HG03066 (cell line): ENCODE measurements around the gene SLC39A10.
"Not testable (repeated sequence)": the region's sequence is repeated elsewhere in the genome, so short reads cannot be mapped to it uniquely, and the experiment has no call there.

Experiments
- ATAC-seq: cut with Tn5 transposase; IDR thresholded peaks from one replicate; pipeline ENCODE4 v1.9.1; 2021; ENCODE audit warnings: low read depth; ENCODE audit not compliant: unreplicated experiment

The SLC39A10 gene

DNA sequence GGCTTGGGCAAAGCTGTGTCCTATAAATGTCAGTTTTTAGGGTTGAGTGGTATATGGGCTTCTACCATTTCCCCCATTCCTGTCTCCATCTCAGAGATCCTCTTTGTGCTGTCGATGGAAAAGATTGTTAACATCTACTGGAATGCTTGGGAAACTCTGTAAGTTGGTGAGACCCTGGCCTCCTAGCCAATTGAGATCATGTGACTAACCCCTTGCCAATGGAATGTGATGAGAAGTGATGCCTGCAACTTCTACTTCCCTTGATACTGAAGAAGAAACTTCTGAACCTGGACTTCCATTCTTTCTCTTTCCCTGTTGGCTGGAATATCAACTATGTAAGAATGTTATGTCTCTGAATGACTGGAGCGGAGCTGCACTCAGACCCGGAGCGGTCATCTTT is 14.5 kb downstream of the SLC39A10 start:
- ATAC-seq = no peak

DNA sequence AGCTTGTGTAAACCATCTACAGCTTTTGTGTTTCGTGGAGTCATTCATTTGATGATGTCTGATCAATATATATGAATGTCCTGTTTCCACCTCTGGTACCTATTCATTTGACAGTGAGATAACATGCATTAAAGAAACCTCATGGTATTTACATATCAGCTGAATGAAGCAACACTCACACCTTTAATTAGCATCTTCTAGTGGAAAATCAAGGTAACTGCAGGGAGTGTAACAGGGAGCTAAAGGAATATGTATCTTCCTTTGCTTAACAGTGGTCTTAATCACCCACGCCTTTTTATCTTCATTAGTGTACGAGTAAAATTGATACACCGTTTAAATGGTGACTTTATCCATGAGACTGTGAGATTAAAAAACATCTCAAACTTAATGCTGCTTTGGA is 15.6 kb downstream of the SLC39A10 start:
- no peak for ATAC-seq

DNA sequence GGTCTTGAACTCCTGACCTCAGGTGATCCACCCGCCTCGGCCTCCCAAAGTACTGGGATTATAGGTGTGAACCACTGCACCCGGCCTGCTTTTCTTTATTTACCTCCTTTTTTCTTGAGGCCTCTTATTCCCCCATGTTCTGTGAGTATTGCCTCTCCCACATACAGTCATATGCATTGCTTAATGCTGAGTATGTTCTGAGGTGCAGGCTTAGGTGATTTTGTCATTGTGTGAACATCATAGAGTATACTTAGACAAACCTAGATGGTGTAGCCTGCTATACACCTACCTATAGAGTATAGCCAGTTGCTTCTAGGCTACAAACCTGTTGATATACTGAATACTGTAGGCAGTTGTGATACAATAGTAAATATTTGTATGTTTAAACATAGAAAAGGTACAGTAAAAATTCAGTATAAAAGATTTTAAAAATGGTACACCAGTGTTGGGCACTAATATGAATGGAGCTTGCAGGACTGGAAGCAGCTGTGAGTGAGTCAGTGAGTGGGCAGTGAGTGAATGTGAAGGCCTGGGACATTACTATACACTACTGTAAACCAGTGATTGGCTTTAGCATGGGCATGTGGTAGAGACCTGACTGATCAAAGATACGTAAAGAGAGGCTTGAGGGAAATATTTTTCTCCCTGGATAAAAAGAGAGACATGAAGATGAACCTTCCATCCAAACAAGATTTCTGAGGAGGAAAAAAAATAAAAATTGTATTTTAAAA is 17.6 kb downstream of the SLC39A10 start:
- ATAC-seq = no peak

DNA sequence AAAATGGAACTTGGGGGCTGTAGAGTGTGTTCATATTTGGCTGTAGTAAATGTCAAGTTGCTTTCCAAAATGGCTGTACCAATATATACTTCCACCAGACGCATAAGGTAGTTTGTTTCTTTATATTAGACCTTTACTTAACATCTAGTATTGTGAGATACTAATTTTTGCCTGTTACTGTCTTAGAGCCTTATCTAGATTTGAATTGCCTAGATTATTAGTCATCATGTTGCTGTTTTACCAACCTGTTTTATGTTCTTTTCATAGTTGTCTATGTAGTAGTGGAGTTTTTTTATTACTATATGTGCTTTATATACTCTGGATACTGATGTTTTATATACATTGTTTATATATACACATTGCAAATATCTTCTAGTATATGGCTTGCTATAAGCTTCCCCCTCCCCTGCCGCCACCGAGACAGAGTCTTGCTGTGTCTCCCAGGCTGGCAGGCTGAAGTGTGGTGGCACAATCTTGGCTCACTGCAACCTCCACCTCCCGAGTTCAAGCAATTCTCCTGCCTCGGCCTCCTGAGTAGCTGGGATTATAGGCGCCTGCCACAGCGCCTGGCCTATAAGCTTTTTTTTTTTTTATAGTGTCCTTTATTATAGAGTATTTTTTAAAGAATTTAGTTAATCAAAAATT is 18.9 kb downstream of the SLC39A10 start:
- no peak for ATAC-seq

DNA sequence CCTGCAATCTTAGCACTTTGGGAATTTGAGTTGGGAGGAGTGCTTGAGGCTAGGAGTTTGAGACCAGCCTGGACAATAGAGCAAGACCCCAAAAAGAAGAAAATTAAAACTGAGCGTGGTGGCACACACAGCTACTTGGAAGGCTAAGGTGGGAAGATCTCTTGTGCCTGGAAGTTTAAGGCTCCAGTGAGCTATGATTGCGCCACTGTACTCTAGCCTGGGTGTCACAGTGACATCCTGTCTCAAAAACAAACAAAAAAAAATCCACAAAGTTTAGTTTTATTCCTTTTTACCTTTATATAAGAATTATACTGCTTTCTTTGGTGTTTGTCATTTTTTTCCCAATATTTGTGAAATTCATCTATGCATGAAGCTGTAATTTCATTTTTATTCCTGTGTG is 20.3 kb downstream of the SLC39A10 start:
- no peak for ATAC-seq

DNA sequence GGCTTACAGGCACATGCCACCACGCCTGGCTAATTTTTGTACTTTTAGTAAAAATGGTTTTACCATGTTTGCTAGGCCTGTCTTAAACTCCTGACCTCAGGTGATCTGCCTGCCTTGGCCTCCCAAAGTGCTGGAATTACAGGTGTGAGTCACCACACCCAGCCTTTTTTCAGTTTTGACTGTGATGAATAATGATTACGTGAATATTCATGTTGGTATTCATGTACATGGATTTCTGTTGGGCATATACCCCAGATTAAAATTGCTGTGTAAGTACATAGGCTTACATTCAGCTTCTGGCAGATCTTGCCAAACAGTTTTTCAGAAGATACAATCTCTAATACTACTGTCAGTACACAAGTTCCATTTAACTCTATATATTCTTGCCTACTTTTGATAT is 20.9 kb downstream of the SLC39A10 start:
- no peak for ATAC-seq

DNA sequence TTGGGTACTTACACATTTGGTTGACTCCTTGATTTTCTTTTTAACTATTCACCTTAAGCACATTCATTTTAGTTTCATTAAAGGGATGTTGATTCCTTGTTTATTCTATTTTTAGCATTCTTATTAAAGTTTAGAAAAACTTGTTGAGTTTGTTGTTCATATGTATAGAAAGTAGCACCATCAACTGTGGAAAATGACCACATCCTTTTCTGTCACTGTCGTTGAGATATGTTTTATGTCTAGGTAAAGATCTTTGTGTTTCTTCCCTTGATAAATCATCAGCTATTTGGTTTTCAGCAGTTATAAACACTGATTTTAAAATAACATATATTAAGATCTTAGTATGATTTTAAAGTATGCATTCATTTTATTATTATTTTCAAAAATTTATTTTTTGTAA is 25.1 kb downstream of the SLC39A10 start:
- no peak for ATAC-seq

DNA sequence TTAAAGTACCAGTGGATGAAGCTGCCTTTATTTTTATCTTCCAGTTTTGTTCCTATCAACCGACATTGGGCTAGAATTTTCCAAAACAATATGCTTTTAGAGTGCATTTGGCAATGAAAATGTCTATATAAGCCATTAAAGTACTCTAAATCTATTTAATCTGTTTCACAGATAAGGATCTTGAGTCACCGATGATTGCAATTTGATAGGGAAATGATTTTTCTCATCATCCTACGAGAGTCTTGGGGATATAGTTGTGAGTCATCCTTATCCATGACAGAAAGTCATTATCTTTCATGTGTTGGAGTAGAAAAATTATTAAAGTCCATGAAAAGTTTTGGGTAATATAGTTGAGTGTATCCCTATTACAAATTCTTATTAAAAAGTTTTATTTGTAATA is 26.1 kb downstream of the SLC39A10 start:
- ATAC-seq = no peak

DNA sequence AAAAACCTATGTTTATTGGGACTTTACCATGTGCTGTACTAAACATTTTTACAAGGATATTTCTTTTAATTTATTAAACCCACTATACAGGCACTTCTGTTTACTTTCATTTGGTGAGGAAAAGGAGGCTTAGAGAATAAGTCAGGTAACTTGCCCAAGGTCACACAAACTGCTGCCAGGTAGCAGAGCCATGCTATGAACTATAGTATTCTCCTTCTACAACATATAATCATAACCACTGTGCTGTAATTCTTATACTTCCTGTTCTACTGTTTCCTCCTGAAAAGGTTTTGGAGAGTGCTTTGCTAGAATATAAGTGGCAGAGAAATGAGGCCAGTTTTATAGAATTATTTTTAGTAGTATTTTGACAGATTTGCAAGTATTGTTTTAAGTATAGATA is 29.5 kb downstream of the SLC39A10 start:
- ATAC-seq = no peak

DNA sequence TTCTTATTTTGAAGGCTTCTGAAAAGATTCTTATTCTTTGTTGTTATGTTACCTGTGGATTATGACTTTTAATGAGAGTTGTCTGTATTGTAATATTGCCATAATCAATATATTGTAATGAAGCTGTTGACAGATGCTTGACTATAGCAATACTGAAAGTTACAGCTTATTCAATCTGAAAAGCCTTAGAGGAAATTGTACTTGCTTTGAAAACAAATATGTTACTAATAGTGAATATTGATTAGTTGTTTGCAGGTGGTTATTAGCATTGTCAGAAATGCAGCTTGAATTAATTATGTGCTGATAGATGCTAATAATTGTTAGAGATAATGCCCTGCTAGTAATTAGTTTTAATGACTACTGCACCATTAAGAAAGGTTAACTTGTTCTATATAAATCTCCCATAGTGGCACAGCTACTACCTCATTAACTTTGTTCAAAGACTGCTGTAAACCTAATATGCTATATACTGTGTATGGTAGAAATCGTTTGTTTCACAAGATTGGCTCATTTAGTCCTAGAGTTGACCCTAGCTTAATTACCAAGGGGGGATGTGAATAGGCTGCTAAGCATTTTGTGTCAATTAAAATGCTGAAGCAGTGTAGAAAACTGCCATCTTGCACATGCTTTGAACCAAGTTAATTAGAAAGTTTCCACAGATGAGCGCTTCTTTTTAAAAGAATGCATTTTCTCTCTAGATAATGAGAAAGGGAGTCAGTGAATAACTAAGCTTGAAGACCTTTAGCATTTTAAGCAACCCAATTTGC is 30.5 kb downstream of the SLC39A10 start:
- no peak for ATAC-seq

DNA sequence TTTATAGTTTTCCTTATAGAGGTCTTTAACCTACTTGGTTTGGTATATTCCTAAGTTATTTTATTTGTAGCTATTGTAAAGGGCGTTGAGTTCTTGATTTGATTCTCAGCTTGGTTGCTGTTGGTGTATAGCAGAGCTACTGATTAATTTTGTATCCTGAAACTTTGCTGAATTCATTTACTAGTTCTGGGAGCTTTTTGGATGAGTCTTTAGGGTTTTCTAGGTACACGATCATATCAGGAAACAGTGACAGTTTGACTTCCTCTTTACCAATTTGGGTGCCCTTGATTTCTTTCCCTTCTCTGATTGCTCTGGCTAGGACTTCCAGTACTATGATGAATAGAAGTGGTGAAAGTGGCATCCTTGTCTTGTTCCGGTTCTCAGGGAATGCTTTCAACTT is 35.5 kb downstream of the SLC39A10 start:
- not testable (repeated sequence) for ATAC-seq

DNA sequence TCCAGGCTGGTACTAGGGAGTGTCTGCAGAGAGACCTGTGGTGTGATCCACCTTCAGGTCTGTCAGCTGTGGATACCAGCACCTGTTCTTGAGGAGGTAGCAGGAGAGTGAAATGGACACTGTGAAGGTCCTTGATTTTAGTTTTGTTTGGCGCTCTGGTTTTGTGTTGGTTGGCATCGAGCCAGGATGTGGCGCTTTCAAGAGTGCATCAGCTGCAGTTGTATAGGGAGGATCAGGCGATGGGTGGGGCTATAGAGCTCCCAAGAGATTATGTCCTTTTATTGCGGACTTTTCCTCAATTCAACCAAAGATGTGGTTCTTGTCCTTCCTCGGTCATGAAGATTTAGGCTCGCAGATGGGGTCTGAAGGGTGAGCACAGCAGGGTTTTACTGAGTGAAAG is 37.5 kb downstream of the SLC39A10 start:
- ATAC-seq = no peak

DNA sequence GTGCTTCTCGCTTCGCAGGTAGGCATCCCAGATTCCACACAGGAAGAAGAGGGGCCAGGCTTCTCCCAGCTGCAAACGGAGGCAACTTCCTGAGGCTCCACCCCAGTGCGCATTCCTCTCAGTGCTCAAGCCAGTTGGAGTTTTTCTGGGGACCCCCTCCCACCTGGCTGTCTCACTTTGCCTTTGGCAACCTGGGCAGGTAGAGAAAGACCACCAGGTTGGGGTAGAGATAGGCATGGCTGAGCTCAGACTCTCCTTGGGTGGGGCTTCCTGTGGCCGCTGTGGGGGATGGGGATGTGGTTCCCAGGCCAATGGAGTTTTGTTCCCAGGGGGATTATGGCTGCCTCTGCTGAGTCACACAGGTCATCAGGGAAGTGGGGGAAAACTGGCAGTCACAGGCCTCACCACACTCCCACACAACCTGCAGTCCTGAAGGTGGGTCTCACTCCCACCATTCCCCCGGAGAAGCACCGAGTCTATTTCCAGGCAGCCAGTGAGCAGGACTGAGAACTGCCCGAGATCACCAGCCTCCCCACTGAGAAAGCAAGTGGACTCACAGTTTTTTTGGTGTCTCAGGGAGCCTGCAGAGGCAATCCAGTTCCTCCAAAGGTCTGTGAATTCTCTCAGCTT is 38.1 kb downstream of the SLC39A10 start:
- ATAC-seq = no peak

DNA sequence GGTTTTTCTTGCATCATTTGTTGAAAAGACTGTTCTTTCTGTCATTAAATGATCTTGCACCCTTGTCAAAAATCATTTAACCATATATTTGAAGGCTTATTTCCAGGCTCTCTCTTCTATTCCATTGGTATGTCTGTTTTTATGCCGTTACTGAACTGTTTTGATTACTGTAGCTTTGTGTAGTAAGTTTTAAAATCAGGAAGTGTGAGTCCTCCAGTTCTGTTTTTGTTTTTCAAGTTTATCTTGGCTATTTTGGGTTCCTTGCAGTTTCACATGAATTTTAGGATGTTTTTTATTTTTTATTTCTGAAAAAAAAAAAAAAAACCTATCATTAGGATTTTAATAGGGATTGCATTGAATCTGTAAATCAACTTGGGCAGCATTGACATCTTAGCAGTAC is 39.0 kb downstream of the SLC39A10 start:
- ATAC-seq = no peak

DNA sequence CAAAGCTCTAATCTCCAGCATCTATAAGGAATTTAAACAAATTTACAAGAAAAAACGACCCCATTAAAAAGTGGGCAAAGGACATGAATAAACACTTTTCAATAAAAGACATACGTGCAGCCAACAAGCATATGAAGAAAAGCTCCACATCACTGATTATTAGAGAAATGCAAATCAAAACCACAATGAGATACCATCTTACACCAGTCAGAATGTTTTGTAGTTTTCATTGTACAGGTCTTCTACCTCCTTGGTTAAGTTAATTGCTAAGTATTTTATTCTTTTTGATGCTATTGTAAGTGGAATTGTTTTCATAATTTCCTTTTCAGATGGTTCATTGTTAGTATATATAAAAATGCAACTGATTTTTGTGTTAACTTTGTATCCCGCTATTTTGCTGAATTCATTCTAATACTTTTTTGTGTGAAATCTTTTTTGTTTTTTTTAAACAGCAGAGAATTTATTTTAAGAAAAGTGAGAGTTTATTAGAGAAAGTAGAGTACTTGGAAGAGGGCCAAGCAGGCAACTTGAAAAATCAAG is 40.7 kb downstream of the SLC39A10 start:
- ATAC-seq = no peak

DNA sequence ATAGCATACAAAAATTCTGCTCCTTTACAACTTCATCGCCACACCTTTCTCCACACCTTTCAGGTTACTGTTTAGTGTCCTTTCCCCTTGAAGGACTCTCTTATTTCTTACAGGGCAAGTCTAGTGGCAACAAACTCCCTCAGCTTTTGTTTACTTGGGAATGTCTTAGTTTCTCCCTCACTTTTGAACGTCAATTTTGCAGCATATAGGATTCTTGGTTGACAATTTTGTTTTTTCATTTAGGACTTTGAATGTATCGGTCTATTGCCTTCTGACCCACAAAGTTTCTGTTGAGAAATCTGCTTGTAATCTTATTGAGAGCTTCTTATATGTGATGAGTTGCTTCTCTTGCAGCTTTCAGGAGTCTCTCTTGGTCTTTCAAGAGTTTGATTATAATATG is 43.5 kb downstream of the SLC39A10 start:
- no peak for ATAC-seq

DNA sequence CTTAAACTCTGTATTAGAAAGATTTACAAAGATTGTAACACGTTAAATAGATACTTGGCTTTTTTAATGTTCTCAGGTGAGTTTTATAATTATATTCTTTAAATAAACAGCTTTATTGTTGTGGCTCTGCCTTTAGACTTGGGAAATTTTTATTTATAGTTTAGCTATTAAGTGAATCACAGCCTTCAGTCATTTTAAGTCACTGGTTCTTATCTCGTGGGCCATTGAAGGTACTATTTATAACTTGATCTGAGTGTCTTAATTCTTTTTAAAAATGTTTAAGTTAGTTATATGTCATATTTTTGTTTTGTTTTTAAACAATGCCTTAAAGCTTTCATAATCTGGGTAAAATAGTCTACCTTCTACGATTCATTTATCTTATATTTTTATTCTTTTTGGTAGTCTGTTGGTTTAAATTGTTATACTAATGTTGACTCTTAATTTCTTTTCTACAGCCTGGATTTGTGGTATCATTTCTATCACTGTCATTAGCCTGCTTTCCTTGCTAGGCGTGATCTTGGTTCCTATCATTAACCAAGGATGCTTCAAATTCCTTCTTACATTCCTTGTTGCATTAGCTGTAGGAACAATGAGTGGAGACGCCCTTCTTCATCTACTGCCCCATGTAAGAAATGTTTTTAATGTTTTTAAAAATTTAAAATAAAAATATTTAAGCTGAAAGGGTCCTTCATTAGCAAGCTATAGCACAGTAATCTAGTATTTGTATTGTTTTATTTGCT is 49.3 kb downstream of the SLC39A10 start:
- ATAC-seq = no peak

DNA sequence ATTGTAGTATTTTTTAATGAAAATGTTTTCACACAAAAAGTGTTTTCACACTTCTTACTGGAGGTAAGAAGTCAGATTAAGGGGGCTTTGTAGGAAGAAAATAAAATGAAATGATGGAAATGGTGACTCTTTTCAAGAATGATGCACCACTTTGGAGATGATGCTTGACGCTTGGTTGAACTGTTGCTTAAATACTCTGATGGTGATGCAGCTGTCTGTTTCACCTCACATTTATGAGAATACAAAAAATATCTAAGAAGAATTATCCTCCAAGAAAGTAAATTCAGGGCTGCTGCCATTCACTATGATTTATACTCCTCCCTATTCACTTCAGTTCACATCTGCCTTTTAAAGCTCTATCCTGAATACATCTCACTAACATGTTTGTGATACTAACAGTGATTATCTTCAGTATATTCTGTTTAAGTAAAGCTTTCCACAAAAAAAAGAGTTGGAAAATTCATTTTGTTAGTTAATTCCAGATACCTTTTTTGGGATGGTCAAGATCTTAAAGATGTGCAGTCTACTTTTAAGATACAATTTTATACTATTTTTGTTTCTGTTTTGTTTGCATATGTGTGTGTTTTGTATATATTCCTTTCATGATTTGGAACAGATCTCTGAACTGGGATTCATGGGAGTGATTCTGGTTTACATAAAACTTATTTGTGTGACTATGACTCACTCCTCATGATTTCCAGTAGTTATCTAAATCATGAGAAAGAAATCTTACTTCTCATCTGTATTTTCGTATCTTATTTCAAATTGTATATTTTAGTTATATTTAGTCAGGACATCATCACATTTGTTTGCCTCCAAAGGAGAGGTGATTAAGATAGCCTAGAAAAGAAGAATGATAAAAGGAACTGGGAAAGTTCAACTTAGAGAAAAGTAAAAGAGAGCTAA is 53.1 kb downstream of the SLC39A10 start:
- no peak for ATAC-seq

DNA sequence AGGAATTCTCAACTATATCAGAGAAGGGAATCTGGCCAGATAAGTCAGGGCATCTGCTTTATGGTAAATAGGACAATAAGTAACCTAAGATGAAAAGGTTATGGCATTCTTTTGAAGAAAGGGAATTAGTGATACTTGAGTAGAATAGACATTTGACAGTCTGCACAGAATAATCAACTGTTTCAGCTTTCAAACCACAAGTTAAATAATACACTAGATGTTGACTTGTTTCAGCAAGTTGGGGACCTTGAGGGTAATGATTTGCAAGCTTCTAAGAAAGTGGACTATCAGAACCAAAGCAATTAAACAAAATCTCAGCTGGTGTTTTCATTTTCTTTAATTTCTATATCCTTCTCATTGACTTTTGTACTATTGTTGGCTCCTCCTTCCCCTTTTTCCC is 54.5 kb downstream of the SLC39A10 start:
- ATAC-seq = peak; percentile 70
